Ovary (tissue), 9 donors: Measurements from ENCODE around the gene GPR152. TPM values are rescaled to one million over a fixed set of nuclear protein-coding genes. Genes with fewer than 3 reads are reported as not detected.
"Not testable (repeated sequence)": the region's sequence is repeated elsewhere in the genome, so short reads cannot be mapped to it uniquely, and the experiment has no call there.

Experiments used
- DNase-seq, 5 donors: peaks; one replicate each; pipeline ENCODE4 v3.0.0-alpha.2; 2019 to 2020
- H3K27ac ChIP-seq, 2 donors: fragments of 200-600 bp; one replicate each; pipeline versions ENCODE4 v1.5.1 to v1.8.0; 2019 to 2022
- H3K27me3 ChIP-seq: fragments of 200-600 bp; one replicate; pipeline ENCODE4 v1.8.0; 2022
- H3K36me3 ChIP-seq: fragments of 200-600 bp; sonication (generic); one replicate; pipeline ENCODE4 v1.5.1; 2019
- H3K4me1 ChIP-seq: one replicate; pipeline ENCODE4 v1.8.1; 2013; ENCODE audit warnings: mild to moderate bottlenecking, moderate library complexity; ENCODE audit not compliant: insufficient read depth
- H3K4me3 ChIP-seq: fragments of 200-600 bp; sonication (generic); one replicate; pipeline ENCODE4 v1.5.1; 2017
- H3K9me3 ChIP-seq, 2 donors: fragments of 200-600 bp in 1 of 2; sonication (generic) in 1 of 2; one replicate each; pipeline versions ENCODE4 v1.5.1 to v1.8.1; 2013 to 2019; ENCODE audit warnings: mild to moderate bottlenecking in 1 of 2, moderate library complexity in 1 of 2
- CTCF ChIP-seq, 3 donors: fragments of 450-650 bp in 2 of 3; fragments of 200-600 bp in 1 of 3; IDR thresholded peaks; one replicate each; pipeline versions ENCODE4 v1.5.1 to v1.8.0; 2016 to 2022; ENCODE audit warnings: antibody characterized with exemption in 3 of 3, mild to moderate bottlenecking in 1 of 3
- EP300 ChIP-seq: sonication (generic); formaldehyde crosslinking; IDR thresholded peaks from one replicate; pipeline ENCODE4 v1.6.1; 2017; ENCODE audit warnings: antibody characterized with exemption
- POLR2A ChIP-seq: fragments of 450-650 bp; IDR thresholded peaks from one replicate; pipeline ENCODE4 v1.6.1; 2017; ENCODE audit warnings: antibody characterized with exemption, mild to moderate bottlenecking, moderate library complexity
- WGBS, 3 donors: extraction: QIAGEN DNeasy Blood & Tissue Kit in 1 of 3; methylation state at CpG; one replicate each; pipeline versions ENCODE4 v1.1.5 to v1.1.7; 2013 to 2017; 5-methylcytosine and 5-hydroxymethylcytosine counted together
- intact Hi-C, 4 donors: fragments of 100-400 bp; cut with DNase I; formaldehyde crosslinking; loops; one replicate each; pipeline versions ENCODE4 v1.11.0 to v1.15.1; 2022 to 2023
- microRNA-seq, 3 donors: library from miRNA; unstranded; fragments of <30 nt; microRNA quantifications; one replicate each; pipeline versions ENCODE4 to v1.2.0, GENCODE V29; 2019 to 2020
- polyA plus RNA-seq, 2 donors: library from polyadenylated mRNA; stranded (reverse); fragments of 200-250 nt in 1 of 2; fragments of 350-450 nt in 1 of 2; fragmentation: Illumina TruSeq in 1 of 2; extraction: RNeasy Lipid Tissue Mini Kit (QIAGEN cat#74804) in 1 of 2; gene quantifications; one replicate each; pipeline ENCODE4 v1.2.3, GENCODE V29; 2013 to 2014
- small RNA-seq: library from RNA; depleted of rRNA; stranded (forward); fragments of <200 nt; gene quantifications from one replicate; pipeline ENCODE3, GENCODE V24; 2016
- total RNA-seq, 7 donors: library from RNA; depleted of rRNA in 2 of 7; stranded (reverse); fragments of >200 nt in 2 of 7; fragmentation: NEBNext Ultra II Directional in 3 of 7; extraction: Animal tissue kit (Norgen Biotek cat#: 25700) in 3 of 7; gene quantifications; one replicate each; pipeline versions ENCODE4 v1.1.0 to v1.2.4, GENCODE V29; 2016 to 2023
- donor health status: DM: no; HTN: no; CAD: no; lungs with moderate emphysema.
- donor health status: DM: no; HTN: no; CAD: no.
- donor health status: Bipolar disorder and iron deficiency.
- donor health status: DM: yes; HTN: yes; CAD: no.
- donor health status: DM: no; HTN: no; CAD: no.
- donor health status: DM: yes; HTN: yes; CAD: no.

The GPR152 gene
- total and polyA plus RNA-seq, 9 donors = 0.15 TPM; not detected in 8

- no peak for DNase-seq
- no peaks in the 10 kb centered on the region for H3K36me3 ChIP-seq
- WGBS, 3 donors = 45 to 53% (median 49%) methylated on average over 13 of the region's 13 CpGs
- H3K27ac ChIP-seq = no peak overlapping the region
- no peaks in the 10 kb centered on the region for H3K27me3 ChIP-seq
- H3K9me3 ChIP-seq = no peaks in the 10 kb centered on the region
- TF ChIP-seq EP300 (no peak), POLR2A (no peak), CTCF (IDR thresholded peaks at IDR 0.05) (no peak)
- intact Hi-C loops = loop anchor here in 1 of 4 donors (10.0 kb wide), 1 partner anchor 100 kb away; the partner anchor contains the start of genes CDK2AP2 and PITPNM1
- H3K4me1 ChIP-seq = peaks cover 1% of the 10 kb centered on the region
- no peak overlapping the region for H3K4me3 ChIP-seq
Observed at GRCh38 chr11:67404515-67405195, 47.9 kb downstream of the GPR152 start.

GRCh38 chr11:67403085-67403484 is 49.4 kb downstream of the GPR152 start:
- H3K4me1 ChIP-seq, H3K4me3 ChIP-seq, H3K9me3 ChIP-seq, H3K36me3 ChIP-seq, H3K27me3 ChIP-seq, DNase-seq, H3K27ac ChIP-seq: not testable (repeated sequence)
- 96 to 98% (median 97%) methylated on average over 9 of the region's 9 CpGs for WGBS, 3 donors
- intact Hi-C loops = loop anchor here in 2 of 4 donors (1.0 to 10.0 kb wide), 2 partner anchors 66 to 102 kb away; partner anchors contain the start of genes CDK2AP2 (in 1 of the 2), PITPNM1 (in 1 of the 2) and TMEM134 (in 1 of the 2)

GRCh38 chr11:67402192-67402839 is 50.2 kb downstream of the GPR152 start:
- peak overlapping the region in 1 of 2 donors; percentile 41 for H3K27ac ChIP-seq
- not testable (repeated sequence) for H3K9me3 ChIP-seq, H3K4me1 ChIP-seq, H3K36me3 ChIP-seq, H3K27me3 ChIP-seq, DNase-seq
- H3K4me3 ChIP-seq = peak overlapping the region; percentile 29
- intact Hi-C loops = loop anchor here in 1 of 4 donors (10.0 kb wide), 1 partner anchor 102 kb away; the partner anchor contains the start of genes CDK2AP2 and PITPNM1
- 44 to 55% (median 45%) methylated on average over 19 of the region's 19 CpGs for WGBS, 3 donors

DNA sequence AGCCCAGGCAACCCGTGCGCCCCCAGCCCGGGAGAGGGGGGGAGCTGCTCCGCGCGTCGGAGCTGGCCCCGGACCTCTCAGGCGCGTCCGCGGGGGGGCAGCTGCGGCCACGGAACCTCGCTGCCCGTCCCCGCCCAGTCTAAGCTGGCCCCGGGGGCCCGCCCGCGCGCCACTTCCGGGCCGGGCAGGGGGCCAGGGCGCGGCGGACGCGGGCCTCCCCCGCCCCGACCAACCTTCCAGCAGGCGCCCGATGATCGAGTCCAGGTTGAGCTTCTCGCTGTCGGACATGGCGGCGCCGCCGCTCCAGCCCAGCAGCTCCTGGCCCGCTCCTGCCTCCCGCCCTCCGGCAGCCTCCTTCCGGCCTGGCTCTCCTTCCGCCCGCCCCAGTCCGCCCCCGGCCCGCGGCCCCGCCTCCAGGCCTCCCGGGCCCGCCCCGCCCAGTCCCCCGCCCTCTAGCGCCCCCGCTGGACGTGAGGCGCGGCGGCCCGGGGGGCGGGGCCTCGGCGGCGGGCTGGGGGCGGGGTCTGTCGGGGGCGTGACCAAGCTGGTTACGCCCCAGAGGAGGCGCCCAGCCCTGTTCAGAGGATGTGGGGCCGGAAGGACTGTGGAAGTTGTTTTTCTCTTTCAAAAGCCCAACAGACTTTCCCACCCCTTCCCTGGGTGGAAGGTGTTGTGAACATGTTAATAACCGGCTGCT is 50.9 kb downstream of the GPR152 start, which contains the start of gene PPP1CA:
Gene PPP1CA, minus strand, starts transcription at position 364 of the 697 bp plus-strand sequence. Its CDS starts 76 bp downstream, at position 288.
- Histone ChIP-seq H3K27me3 (no peaks in the 10 kb centered on the region), H3K36me3 (no peaks in the 10 kb centered on the region), H3K4me3 (peak within 1 kb of the TSS; percentile 91), H3K27ac (peak within 1 kb of the TSS; percentile 19 to 86), H3K9me3 (no peaks in the 10 kb centered on the region), H3K4me1 (peaks cover 1% of the 10 kb centered on the region)
- TF ChIP-seq POLR2A (peak; percentile 70), EP300 (no peak), CTCF (IDR thresholded peaks at IDR 0.05) (peak; percentile 27 to 36 (median 29))
- 1% methylated on average over 31 to 73 of the region's 73 CpGs for WGBS, 3 donors
- DNase-seq = peak; percentile 91 to 95 (median 93)
- intact Hi-C loops = loop anchor here in 2 of 4 donors (1.0 to 10.0 kb wide), 3 partner anchors 42 to 105 kb away; partner anchors contain the start of genes CDK2AP2 (in 1 of the 2), CORO1B (in 1 of the 2) and PITPNM1 (in 1 of the 2)

Small RNAs within 50 kb of the gene (microRNA-seq; reads per million reads assigned to microRNA genes)
- 0 to 1.4 (median 0.38) reads per million in 3 donors for gene MIR6752

Small RNAs within 50 kb of the gene (small RNA-seq; reads per million reads assigned to genes)
- 0.15 reads per million for gene MIR6752

Other genes starting within 250 kb of the GPR152 start
- gene GRK2, start 186.3 kb downstream of the GPR152 start, total RNA-seq = 10 to 100 TPM; 24.8 to 58.1 (median 49.0) TPM
- 10 to 100 TPM; 21.5 to 39.3 TPM for gene GRK2, start 186.3 kb downstream of the GPR152 start, polyA plus RNA-seq
- 10 to 100 TPM; 35.6 to 60.9 (median 44.6) TPM for gene ANKRD13D, start 163.4 kb downstream of the GPR152 start, total RNA-seq
- 10 to 100 TPM in 1 of 2 donors, 1 to 10 TPM in 1; 5.6 to 29.3 TPM for gene ANKRD13D, start 163.4 kb downstream of the GPR152 start, polyA plus RNA-seq
- 10 to 100 TPM; 37.9 to 69.9 (median 52.1) TPM for gene SSH3, start 149.2 kb downstream of the GPR152 start, total RNA-seq
- 10 to 100 TPM; 18.1 to 32.1 TPM for gene SSH3, start 149.2 kb downstream of the GPR152 start, polyA plus RNA-seq
- gene POLD4, start 99.2 kb downstream of the GPR152 start, total RNA-seq = 10 to 100 TPM; 22.6 to 57.7 (median 47.2) TPM
- 10 to 100 TPM; 12.5 to 87.8 TPM for gene POLD4, start 99.2 kb downstream of the GPR152 start, polyA plus RNA-seq
- gene CLCF1, start 79.1 kb downstream of the GPR152 start, total RNA-seq = 10 to 100 TPM in 1 of 7 donors, 1 to 10 TPM in 6; 3.4 to 22.9 (median 5.0) TPM
- 1 to 10 TPM; 2.5 to 9.6 TPM for gene CLCF1, start 79.1 kb downstream of the GPR152 start, polyA plus RNA-seq
- gene RAD9A, start 60.7 kb downstream of the GPR152 start, total RNA-seq = 10 to 100 TPM; 13.9 to 51.7 (median 23.5) TPM
- gene RAD9A, start 60.7 kb downstream of the GPR152 start, polyA plus RNA-seq = 10 to 100 TPM in 1 of 2 donors, 1 to 10 TPM in 1; 3.1 to 20.3 TPM
- gene PPP1CA, start 50.9 kb downstream of the GPR152 start, total RNA-seq = 10 to 100 TPM; 32.2 to 86.9 (median 55.5) TPM
- 10 to 100 TPM; 43.7 to 54.9 TPM for gene PPP1CA, start 50.9 kb downstream of the GPR152 start, polyA plus RNA-seq
- 1 to 10 TPM in 3 of 7 donors, under 1 TPM in 4; 0.15 to 2.0 (median 1.00) TPM for gene TBC1D10C, start 48.6 kb downstream of the GPR152 start, total RNA-seq
- gene TBC1D10C, start 48.6 kb downstream of the GPR152 start, polyA plus RNA-seq = 1 to 10 TPM in 1 of 2 donors, under 1 TPM in 1; 0.32 to 1.6 TPM
- 10 to 100 TPM in 1 of 7 donors, 1 to 10 TPM in 1, under 1 TPM in 5; 0.12 to 13.2 (median 0.66) TPM for gene CARNS1, start 37.1 kb downstream of the GPR152 start, total RNA-seq
- gene CARNS1, start 37.1 kb downstream of the GPR152 start, polyA plus RNA-seq = under 1 TPM; 0.45 to 0.58 TPM
- 10 to 100 TPM; 24.8 to 38.6 (median 33.1) TPM for gene RPS6KB2, start 24.2 kb downstream of the GPR152 start, total RNA-seq
- 10 to 100 TPM; 10.4 to 38.2 TPM for gene RPS6KB2, start 24.2 kb downstream of the GPR152 start, polyA plus RNA-seq
- gene PTPRCAP, start 15.0 kb downstream of the GPR152 start, total RNA-seq = 10 to 100 TPM in 1 of 7 donors, 1 to 10 TPM in 6; 2.4 to 10.7 (median 3.2) TPM
- 1 to 10 TPM in 1 of 2 donors, not detected in 1; 7.2 TPM for gene PTPRCAP, start 15.0 kb downstream of the GPR152 start, polyA plus RNA-seq
- gene CORO1B, start 9.3 kb downstream of the GPR152 start, total RNA-seq = 10 to 100 TPM; 31.1 to 80.5 (median 60.8) TPM
- gene CORO1B, start 9.3 kb downstream of the GPR152 start, polyA plus RNA-seq = 10 to 100 TPM in 1 of 2 donors, 1 to 10 TPM in 1; 2.8 to 74.3 TPM
- 1 to 10 TPM in 4 of 7 donors, under 1 TPM in 2, not detected in 1; 0.13 to 2.1 (median 1.2) TPM for gene CABP4, start 2.6 kb upstream of the GPR152 start, total RNA-seq
- under 1 TPM; 0.62 to 0.92 TPM for gene CABP4, start 2.6 kb upstream of the GPR152 start, polyA plus RNA-seq
- gene TMEM134, start 16.5 kb upstream of the GPR152 start, total RNA-seq = 10 to 100 TPM; 37.6 to 69.8 (median 44.8) TPM
- 10 to 100 TPM in 1 of 2 donors, 1 to 10 TPM in 1; 2.7 to 44.3 TPM for gene TMEM134, start 16.5 kb upstream of the GPR152 start, polyA plus RNA-seq
- 100 to 1,000 TPM in 1 of 7 donors, 10 to 100 TPM in 6; 49.1 to 103 (median 65.4) TPM for gene AIP, start 30.3 kb upstream of the GPR152 start, total RNA-seq
- gene AIP, start 30.3 kb upstream of the GPR152 start, polyA plus RNA-seq = 100 to 1,000 TPM in 1 of 2 donors, 10 to 100 TPM in 1; 33.5 to 114 TPM
- gene PITPNM1, start 52.6 kb upstream of the GPR152 start, total RNA-seq = 10 to 100 TPM in 3 of 7 donors, 1 to 10 TPM in 4; 3.1 to 77.2 (median 9.5) TPM
- 1 to 10 TPM; 5.3 to 6.1 TPM for gene PITPNM1, start 52.6 kb upstream of the GPR152 start, polyA plus RNA-seq
- 10 to 100 TPM; 15.8 to 66.1 (median 34.6) TPM for gene CDK2AP2, start 55.4 kb upstream of the GPR152 start, total RNA-seq
- gene CDK2AP2, start 55.4 kb upstream of the GPR152 start, polyA plus RNA-seq = 10 to 100 TPM in 1 of 2 donors, 1 to 10 TPM in 1; 3.8 to 35.9 TPM
- not detected for gene CABP2, start 70.7 kb upstream of the GPR152 start, total RNA-seq
- not detected for gene CABP2, start 70.7 kb upstream of the GPR152 start, polyA plus RNA-seq
- 1,000 to 10,000 TPM in 1 of 7 donors, 100 to 1,000 TPM in 6; 358 to 1,321 (median 474) TPM for gene GSTP1, start 131.1 kb upstream of the GPR152 start, total RNA-seq
- gene GSTP1, start 131.1 kb upstream of the GPR152 start, polyA plus RNA-seq = 100 to 1,000 TPM; 189 to 444 TPM
- gene NDUFV1, start 154.2 kb upstream of the GPR152 start, total RNA-seq = 100 to 1,000 TPM; 143 to 184 (median 169) TPM
- 100 to 1,000 TPM in 1 of 2 donors, 10 to 100 TPM in 1; 47.7 to 133 TPM for gene NDUFV1, start 154.2 kb upstream of the GPR152 start, polyA plus RNA-seq
- 10 to 100 TPM in 1 of 7 donors, 1 to 10 TPM in 6; 5.0 to 10.5 (median 8.1) TPM for gene NUDT8, start 177.2 kb upstream of the GPR152 start, total RNA-seq
- gene NUDT8, start 177.2 kb upstream of the GPR152 start, polyA plus RNA-seq = 1 to 10 TPM in 1 of 2 donors, not detected in 1; 5.7 TPM
- gene TBX10, start 187.0 kb upstream of the GPR152 start, total RNA-seq = not detected
- gene TBX10, start 187.0 kb upstream of the GPR152 start, polyA plus RNA-seq = not detected
- under 1 TPM in 2 of 7 donors, not detected in 5; 0.24 to 0.25 TPM for gene ACY3, start 198.0 kb upstream of the GPR152 start, total RNA-seq
- under 1 TPM in 1 of 2 donors, not detected in 1; 0.07 TPM for gene ACY3, start 198.0 kb upstream of the GPR152 start, polyA plus RNA-seq
- under 1 TPM in 4 of 7 donors, not detected in 3; 0.15 to 0.57 (median 0.27) TPM for gene ALDH3B2, start 221.9 kb upstream of the GPR152 start, total RNA-seq
- not detected for gene ALDH3B2, start 221.9 kb upstream of the GPR152 start, polyA plus RNA-seq